Measurements from ENCODE around the gene SPATA6.

DNA sequence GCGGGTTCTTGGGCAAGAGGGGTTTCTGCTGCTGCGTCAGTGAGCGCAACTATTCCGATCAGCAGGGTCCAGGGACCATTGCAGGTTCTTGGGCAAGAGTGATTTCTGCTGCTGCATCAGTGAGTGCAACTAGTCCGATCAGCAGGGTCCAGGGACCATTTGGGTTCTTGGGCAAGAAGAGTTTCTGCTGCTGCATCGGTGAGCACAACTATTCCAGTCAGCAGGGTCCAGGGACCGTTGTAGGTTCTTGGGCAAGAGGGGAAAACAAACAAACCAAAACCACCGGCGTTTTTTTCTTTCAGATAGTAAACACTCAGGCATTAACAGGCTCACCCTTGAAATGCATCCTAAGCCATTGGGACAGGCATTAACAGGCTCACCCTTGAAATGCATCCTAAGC is 32.6 kb downstream of the SPATA6 start:
- TF ChIP-seq, protein P1, sequence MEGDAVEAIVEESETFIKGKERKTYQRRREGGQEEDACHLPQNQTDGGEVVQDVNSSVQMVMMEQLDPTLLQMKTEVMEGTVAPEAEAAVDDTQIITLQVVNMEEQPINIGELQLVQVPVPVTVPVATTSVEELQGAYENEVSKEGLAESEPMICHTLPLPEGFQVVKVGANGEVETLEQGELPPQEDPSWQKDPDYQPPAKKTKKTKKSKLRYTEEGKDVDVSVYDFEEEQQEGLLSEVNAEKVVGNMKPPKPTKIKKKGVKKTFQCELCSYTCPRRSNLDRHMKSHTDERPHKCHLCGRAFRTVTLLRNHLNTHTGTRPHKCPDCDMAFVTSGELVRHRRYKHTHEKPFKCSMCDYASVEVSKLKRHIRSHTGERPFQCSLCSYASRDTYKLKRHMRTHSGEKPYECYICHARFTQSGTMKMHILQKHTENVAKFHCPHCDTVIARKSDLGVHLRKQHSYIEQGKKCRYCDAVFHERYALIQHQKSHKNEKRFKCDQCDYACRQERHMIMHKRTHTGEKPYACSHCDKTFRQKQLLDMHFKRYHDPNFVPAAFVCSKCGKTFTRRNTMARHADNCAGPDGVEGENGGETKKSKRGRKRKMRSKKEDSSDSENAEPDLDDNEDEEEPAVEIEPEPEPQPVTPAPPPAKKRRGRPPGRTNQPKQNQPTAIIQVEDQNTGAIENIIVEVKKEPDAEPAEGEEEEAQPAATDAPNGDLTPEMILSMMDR (IDR thresholded peaks at IDR 0.05; ENCODE audit: low read depth, low read length) = no peak
- TF ChIP-seq, protein P2, sequence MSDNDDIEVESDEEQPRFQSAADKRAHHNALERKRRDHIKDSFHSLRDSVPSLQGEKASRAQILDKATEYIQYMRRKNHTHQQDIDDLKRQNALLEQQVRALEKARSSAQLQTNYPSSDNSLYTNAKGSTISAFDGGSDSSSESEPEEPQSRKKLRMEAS (IDR thresholded peaks at IDR 0.05; ENCODE audit: low read depth, low read length) = no peak
- no peak for TF ChIP-seq POLR2A (IDR thresholded peaks at IDR 0.05; ENCODE audit: extremely low read depth, insufficient read length)
